ENCODE results near the gene CRYZL1.

DNA sequence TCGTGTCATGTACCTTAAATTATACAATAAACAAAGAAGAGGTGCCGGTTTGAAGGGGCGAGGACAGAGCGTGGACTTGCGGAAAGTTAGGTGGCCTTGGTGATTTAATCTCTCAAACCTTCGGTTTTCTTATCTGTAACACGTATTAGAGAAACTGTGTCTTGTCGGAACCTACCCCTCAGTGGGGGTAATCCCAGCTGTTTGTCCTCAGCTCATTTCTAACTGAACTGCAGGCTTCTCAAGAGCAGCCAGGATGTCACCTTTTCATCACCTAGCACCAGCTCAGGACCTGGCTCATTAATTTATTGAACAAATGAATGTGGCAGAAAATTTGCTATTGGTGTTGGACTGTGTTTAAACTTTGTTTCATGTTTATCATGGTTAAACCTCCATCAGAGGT lies 31.9 kb upstream of the CRYZL1 start:
- TF ChIP-seq, protein P1, sequence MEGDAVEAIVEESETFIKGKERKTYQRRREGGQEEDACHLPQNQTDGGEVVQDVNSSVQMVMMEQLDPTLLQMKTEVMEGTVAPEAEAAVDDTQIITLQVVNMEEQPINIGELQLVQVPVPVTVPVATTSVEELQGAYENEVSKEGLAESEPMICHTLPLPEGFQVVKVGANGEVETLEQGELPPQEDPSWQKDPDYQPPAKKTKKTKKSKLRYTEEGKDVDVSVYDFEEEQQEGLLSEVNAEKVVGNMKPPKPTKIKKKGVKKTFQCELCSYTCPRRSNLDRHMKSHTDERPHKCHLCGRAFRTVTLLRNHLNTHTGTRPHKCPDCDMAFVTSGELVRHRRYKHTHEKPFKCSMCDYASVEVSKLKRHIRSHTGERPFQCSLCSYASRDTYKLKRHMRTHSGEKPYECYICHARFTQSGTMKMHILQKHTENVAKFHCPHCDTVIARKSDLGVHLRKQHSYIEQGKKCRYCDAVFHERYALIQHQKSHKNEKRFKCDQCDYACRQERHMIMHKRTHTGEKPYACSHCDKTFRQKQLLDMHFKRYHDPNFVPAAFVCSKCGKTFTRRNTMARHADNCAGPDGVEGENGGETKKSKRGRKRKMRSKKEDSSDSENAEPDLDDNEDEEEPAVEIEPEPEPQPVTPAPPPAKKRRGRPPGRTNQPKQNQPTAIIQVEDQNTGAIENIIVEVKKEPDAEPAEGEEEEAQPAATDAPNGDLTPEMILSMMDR (IDR thresholded peaks at IDR 0.05; ENCODE audit: insufficient read depth, low read depth, low read length), result no peak
- TF ChIP-seq EZH2 (IDR thresholded peaks at IDR 0.05; ENCODE audit: insufficient read depth, low read length), result no peak
